ENCODE measurements around the gene GPATCH2. TPM values are rescaled to one million over a fixed set of nuclear protein-coding genes. Genes with fewer than 3 reads are reported as not detected.

The GPATCH2 gene
- total and polyA plus RNA-seq, 2 donors (not counting 1 experiment from before 2014, with no cell fraction given), result 4.7 to 14.7 TPM

DNA sequence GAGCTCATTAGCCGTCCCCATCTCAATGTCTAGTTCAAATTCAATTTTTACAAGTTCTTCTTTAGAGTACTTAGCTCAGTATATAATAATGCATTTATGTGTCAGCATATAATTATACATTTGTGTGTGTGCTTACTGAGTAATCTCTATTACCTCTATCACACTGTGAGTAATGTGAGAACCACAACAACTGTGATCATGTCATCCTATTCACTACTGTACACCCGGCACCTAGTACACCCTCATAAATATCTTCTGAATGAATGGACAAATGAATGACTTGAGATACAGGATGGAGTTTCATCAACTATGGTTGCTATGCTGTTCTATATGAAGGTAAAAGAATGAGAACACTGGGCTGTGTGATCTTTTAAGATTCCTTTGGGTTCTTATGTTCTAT is 124.0 kb downstream of the GPATCH2 start:
- H3K4me1 ChIP-seq (ENCODE audit: control insufficient read depth in 2 of 2, insufficient read depth in 2 of 2, low read length in 2 of 2), result no peaks in the 10 kb centered on the region
- WGBS (ENCODE audit: insufficient coverage), result no CpG with 5 or more reads among the region's 2 CpGs
- no peak overlapping the region for H3K4me2 ChIP-seq (replicated peaks; ENCODE audit: low read depth, low read length, poor library complexity, severe bottlenecking)
- H3K79me2 ChIP-seq (ENCODE audit: control insufficient read depth, insufficient read depth, low read length), result no peaks in the 10 kb centered on the region
- no peak overlapping the region for H3K27ac ChIP-seq (ENCODE audit: low read length in 2 of 2)
- POLR2A ChIA-PET, result no interaction called here
- H4K20me1 ChIP-seq (ENCODE audit: control insufficient read depth, insufficient read depth, low read length, poor library complexity, severe bottlenecking), result no peaks in the 10 kb centered on the region
- no peak overlapping the region for H3K4me3 ChIP-seq (ENCODE audit: control extremely low read depth in 1 of 5, extremely low read depth in 1 of 5, insufficient read depth in 1 of 5, low read depth in 2 of 5, low read length in 4 of 5)
- no peaks in the 10 kb centered on the region for H3K27me3 ChIP-seq (replicated peaks in 1 of 4; ENCODE audit: control extremely low read depth in 1 of 4, control insufficient read depth in 3 of 4, insufficient read depth in 4 of 4, low read length in 3 of 4)
- no peaks in the 10 kb centered on the region for H3K4me1 Mint-ChIP-seq
- TF ChIP-seq CTCF (IDR thresholded peaks at IDR 0.05) (no peak), EZH2 (IDR thresholded peaks at IDR 0.05; ENCODE audit: borderline replicate concordance, insufficient read depth, low read depth, low read length, poor library complexity, severe bottlenecking) (no peak)
- intact Hi-C loops (cut with micrococcal nuclease), result no loop called here
- no peak for DNase-seq
- ATAC-seq (ENCODE audit: low read depth), result no peak
- CTCF ChIA-PET, result no interaction called here
- H3K9me3 Mint-ChIP-seq (ENCODE audit: insufficient read depth), result no peaks in the 10 kb centered on the region
- H3K36me3 ChIP-seq (replicated peaks in 1 of 2; ENCODE audit: control extremely low read depth in 1 of 2, control insufficient read depth in 1 of 2, extremely low read depth in 1 of 2, insufficient read depth in 2 of 2, low read length in 1 of 2), result peaks cover 0 to 2% of the 10 kb centered on the region in 2 experiments
- no peaks in the 10 kb centered on the region for H3K9me3 ChIP-seq (ENCODE audit: control extremely low read depth in 1 of 3, control insufficient read depth in 2 of 3, insufficient read depth in 1 of 3, low read length in 2 of 3)
- no peak overlapping the region for H3K27ac Mint-ChIP-seq
- H3K27me3 Mint-ChIP-seq, result no peaks in the 10 kb centered on the region
- no peak overlapping the region for H3K9ac ChIP-seq (ENCODE audit: low read length)
- H3K4me3 Mint-ChIP-seq, result no peak overlapping the region
- no peak overlapping the region for H2AFZ ChIP-seq (ENCODE audit: insufficient read depth, low read depth, low read length, poor library complexity, severe bottlenecking)

DNA sequence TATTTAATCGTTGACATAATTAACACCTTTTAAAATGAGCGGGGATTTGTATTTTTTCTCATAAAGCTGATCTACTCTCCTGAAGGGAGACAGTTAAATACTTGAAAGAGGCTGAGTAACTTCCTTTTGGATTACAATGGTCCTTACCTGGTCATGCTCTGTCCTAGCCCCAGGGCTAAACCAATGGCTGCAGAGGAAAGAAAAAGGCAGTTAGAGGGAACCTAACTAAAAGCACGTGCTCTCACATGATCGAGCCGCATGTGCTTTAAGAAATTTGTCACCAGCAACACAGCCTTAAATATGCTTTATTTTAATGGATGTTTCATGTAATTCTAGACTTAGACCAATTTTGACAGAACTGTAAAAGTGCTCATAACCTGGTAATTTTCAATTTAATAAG is 132.7 kb downstream of the GPATCH2 start:
- ChIA-PET POLR2A (no interaction called here), CTCF (no interaction called here)
- Mint-ChIP-seq H3K27ac (no peak overlapping the region), H3K27me3 (no peaks in the 10 kb centered on the region), H3K9me3 (ENCODE audit: insufficient read depth) (no peaks in the 10 kb centered on the region), H3K4me3 (no peak overlapping the region), H3K4me1 (peaks cover 8% of the 10 kb centered on the region)
- WGBS (ENCODE audit: insufficient coverage), result 100% methylated on average over 1 of the region's 5 CpGs
- Histone ChIP-seq H3K4me3 (ENCODE audit: control extremely low read depth in 1 of 5, extremely low read depth in 1 of 5, insufficient read depth in 1 of 5, low read depth in 2 of 5, low read length in 4 of 5) (no peak overlapping the region), H3K79me2 (ENCODE audit: control insufficient read depth, insufficient read depth, low read length) (no peaks in the 10 kb centered on the region), H3K9me3 (ENCODE audit: control extremely low read depth in 1 of 3, control insufficient read depth in 2 of 3, insufficient read depth in 1 of 3, low read length in 2 of 3) (no peaks in the 10 kb centered on the region), H4K20me1 (ENCODE audit: control insufficient read depth, insufficient read depth, low read length, poor library complexity, severe bottlenecking) (no peaks in the 10 kb centered on the region), H3K4me1 (ENCODE audit: control insufficient read depth in 2 of 2, insufficient read depth in 2 of 2, low read length in 2 of 2) (no peaks in the 10 kb centered on the region), H2AFZ (ENCODE audit: insufficient read depth, low read depth, low read length, poor library complexity, severe bottlenecking) (no peak overlapping the region), H3K27ac (ENCODE audit: low read length in 2 of 2) (no peak overlapping the region), H3K27me3 (replicated peaks in 1 of 4; ENCODE audit: control extremely low read depth in 1 of 4, control insufficient read depth in 3 of 4, insufficient read depth in 4 of 4, low read length in 3 of 4) (no peaks in the 10 kb centered on the region), H3K9ac (ENCODE audit: low read length) (no peak overlapping the region), H3K36me3 (replicated peaks in 1 of 2; ENCODE audit: control extremely low read depth in 1 of 2, control insufficient read depth in 1 of 2, extremely low read depth in 1 of 2, insufficient read depth in 2 of 2, low read length in 1 of 2) (no peaks in the 10 kb centered on the region), H3K4me2 (replicated peaks; ENCODE audit: low read depth, low read length, poor library complexity, severe bottlenecking) (no peak overlapping the region)
- no peak for DNase-seq
- intact Hi-C loops (cut with micrococcal nuclease), result no loop called here
- TF ChIP-seq CTCF (IDR thresholded peaks at IDR 0.05) (no peak), EZH2 (IDR thresholded peaks at IDR 0.05; ENCODE audit: borderline replicate concordance, insufficient read depth, low read depth, low read length, poor library complexity, severe bottlenecking) (no peak)
- ATAC-seq (ENCODE audit: low read depth), result no peak
